ENCODE data around the gene IL19. TPM values are rescaled to one million over a fixed set of nuclear protein-coding genes. Genes with fewer than 3 reads are reported as not detected.

The IL19 gene
- total RNA-seq, 1 experiment from 2014 or later: not detected

DNA sequence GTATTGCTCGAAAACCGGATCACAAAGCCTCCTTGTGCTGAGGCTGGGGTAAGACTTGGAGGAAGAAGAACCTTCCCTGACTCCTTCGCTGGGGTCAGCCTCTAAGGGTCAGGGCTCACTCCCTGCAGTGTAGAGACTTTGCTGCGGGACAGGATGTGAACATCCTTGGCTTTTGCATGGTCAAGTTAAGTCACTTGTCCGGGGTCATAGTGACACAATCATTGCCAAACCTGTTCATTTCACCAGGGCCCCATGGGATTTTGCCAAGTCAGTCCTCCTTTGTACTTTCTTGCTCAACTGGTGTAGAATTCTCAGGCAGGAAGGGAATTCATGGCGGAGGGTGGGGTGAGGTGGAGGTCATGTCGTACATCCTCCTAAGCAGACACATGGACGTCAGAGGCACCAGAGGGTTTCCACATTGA lies 26.4 kb downstream of the IL19 start:
- Histone ChIP-seq H3K9me3 (ENCODE audit: insufficient read depth, low read depth) (no peaks in the 10 kb centered on the region), H3K27ac (no peak overlapping the region), H3K27me3 (ENCODE audit: insufficient read depth, low read depth) (no peaks in the 10 kb centered on the region), H3K36me3 (ENCODE audit: low read depth) (no peaks in the 10 kb centered on the region), H3F3A (ENCODE audit: insufficient read depth, low read depth) (no peaks in the 10 kb centered on the region), H3K4me2 (no peak overlapping the region), H3K4me1 (replicated peaks; ENCODE audit: insufficient read depth) (no peaks in the 10 kb centered on the region), H3K9me2 (ENCODE audit: insufficient read depth) (no peaks in the 10 kb centered on the region), H2AFZ (no peak overlapping the region), H3K79me2 (ENCODE audit: low read depth) (no peaks in the 10 kb centered on the region), H4K20me1 (ENCODE audit: insufficient read depth) (no peaks in the 10 kb centered on the region), H3K4me3 (no peak overlapping the region)
- BruUV-seq (replicated peaks): no TSS peak
- POLR2A ChIA-PET (ENCODE audit: unreplicated experiment): no interaction called here
- TF ChIP-seq EZH2 (IDR thresholded peaks at IDR 0.05; ENCODE audit: low read depth): no peak
- TF ChIP-seq, protein P1, sequence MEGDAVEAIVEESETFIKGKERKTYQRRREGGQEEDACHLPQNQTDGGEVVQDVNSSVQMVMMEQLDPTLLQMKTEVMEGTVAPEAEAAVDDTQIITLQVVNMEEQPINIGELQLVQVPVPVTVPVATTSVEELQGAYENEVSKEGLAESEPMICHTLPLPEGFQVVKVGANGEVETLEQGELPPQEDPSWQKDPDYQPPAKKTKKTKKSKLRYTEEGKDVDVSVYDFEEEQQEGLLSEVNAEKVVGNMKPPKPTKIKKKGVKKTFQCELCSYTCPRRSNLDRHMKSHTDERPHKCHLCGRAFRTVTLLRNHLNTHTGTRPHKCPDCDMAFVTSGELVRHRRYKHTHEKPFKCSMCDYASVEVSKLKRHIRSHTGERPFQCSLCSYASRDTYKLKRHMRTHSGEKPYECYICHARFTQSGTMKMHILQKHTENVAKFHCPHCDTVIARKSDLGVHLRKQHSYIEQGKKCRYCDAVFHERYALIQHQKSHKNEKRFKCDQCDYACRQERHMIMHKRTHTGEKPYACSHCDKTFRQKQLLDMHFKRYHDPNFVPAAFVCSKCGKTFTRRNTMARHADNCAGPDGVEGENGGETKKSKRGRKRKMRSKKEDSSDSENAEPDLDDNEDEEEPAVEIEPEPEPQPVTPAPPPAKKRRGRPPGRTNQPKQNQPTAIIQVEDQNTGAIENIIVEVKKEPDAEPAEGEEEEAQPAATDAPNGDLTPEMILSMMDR (conservative IDR thresholded peaks at IDR 0.05): no peak
- CTCF ChIA-PET: no interaction called here
- peak in 1 of 2 experiments; percentile 46 for DNase-seq
- intact Hi-C loops (cut with micrococcal nuclease; ENCODE audit: unreplicated experiment): no loop called here

DNA sequence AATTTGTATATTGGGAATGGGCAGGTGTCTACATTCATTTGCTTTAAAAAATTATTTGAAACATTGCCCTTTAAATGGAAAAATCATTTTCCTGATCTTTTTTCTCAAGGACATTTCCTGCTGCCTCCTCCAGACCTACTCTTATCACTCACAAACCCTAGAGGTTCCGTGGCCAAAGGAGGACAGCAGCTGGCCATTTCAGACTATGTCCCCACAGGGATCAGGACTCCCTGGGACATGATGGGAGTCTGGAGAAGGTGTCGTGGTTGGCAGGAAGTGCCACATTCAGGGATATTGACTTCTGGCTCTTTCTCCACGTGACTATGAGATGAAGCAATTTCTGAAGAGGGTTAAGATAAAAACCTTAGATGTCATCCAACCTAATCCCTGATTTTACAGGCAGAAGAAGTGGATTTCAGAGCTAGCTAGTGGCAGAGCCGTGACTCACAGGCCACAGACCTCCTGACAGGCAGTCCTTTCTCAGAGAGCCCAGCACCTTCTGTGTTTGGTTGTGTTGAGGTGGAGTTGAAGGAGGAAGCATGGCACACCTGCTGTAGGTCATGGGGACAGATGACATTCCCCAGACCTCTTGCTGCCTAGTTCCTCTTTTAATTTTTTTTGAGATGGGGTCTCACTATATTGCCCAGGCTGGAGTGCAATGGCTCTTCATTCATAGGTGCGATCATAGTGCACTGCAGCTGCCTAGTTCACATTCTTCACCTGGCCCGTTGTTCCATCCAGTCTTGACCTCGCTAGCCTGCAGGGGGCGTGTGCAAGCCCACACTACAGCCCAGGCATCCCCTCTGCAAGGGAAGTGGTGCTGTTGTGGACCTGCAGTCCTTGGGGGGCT lies 27.2 kb downstream of the IL19 start:
- Histone ChIP-seq H3F3A (ENCODE audit: insufficient read depth, low read depth) (no peaks in the 10 kb centered on the region), H3K9me3 (ENCODE audit: insufficient read depth, low read depth) (no peaks in the 10 kb centered on the region), H3K36me3 (ENCODE audit: low read depth) (no peaks in the 10 kb centered on the region), H3K27ac (no peak overlapping the region), H3K4me1 (replicated peaks; ENCODE audit: insufficient read depth) (no peaks in the 10 kb centered on the region), H3K27me3 (ENCODE audit: insufficient read depth, low read depth) (no peaks in the 10 kb centered on the region), H2AFZ (no peak overlapping the region), H3K4me3 (no peak overlapping the region), H3K9me2 (ENCODE audit: insufficient read depth) (no peaks in the 10 kb centered on the region), H4K20me1 (ENCODE audit: insufficient read depth) (no peaks in the 10 kb centered on the region), H3K79me2 (ENCODE audit: low read depth) (no peaks in the 10 kb centered on the region), H3K4me2 (no peak overlapping the region)
- intact Hi-C loops (cut with micrococcal nuclease; ENCODE audit: unreplicated experiment): no loop called here
- CTCF ChIA-PET: interaction anchor here (0.7 to 0.9 kb wide), 2 partner anchors 607 to 818 kb away, joined by 3 read pairs; no protein-coding TSS in a partner anchor
- POLR2A ChIA-PET (ENCODE audit: unreplicated experiment): no interaction called here
- peak in 1 of 2 experiments; percentile 28 for DNase-seq
- TF ChIP-seq, protein P1 (conservative IDR thresholded peaks at IDR 0.05): peak; percentile 57
- no peak for TF ChIP-seq EZH2 (IDR thresholded peaks at IDR 0.05; ENCODE audit: low read depth)
- no TSS peak for BruUV-seq (replicated peaks)

DNA sequence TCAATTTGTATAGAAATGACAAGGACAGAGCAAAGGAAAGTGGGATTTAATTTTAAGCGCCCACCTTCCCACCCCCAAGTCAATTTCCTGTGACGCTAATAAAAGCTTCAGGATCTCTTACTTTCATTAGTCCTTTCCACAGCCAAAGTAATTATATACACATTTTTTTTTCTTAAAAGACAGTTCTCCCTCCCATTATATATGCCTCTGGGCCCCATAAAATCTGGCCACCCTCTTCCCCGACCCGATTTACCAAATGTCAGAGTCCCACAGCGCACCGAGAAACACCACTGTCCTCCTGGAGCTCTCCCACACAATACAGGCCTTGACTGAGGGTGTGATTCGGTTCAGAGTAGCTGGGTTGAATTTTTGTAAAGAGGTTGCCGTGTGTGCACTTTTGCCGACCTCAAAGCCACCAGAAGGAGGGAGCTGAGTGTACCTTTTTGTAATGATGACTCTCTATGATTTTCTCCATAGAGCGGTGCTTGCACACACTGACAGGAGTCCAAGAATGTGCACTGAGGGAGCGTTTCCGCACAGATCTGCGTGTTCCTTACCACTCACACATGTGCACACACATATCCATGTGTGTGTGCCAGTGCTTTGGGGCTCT lies 27.9 kb downstream of the IL19 start:
- BruUV-seq (replicated peaks): no TSS peak
- Histone ChIP-seq H2AFZ (no peak overlapping the region), H3F3A (ENCODE audit: insufficient read depth, low read depth) (no peaks in the 10 kb centered on the region), H3K4me2 (no peak overlapping the region), H3K27ac (no peak overlapping the region), H3K79me2 (ENCODE audit: low read depth) (no peaks in the 10 kb centered on the region), H3K36me3 (ENCODE audit: low read depth) (no peaks in the 10 kb centered on the region), H3K4me1 (replicated peaks; ENCODE audit: insufficient read depth) (no peaks in the 10 kb centered on the region), H3K9me3 (ENCODE audit: insufficient read depth, low read depth) (no peaks in the 10 kb centered on the region), H3K9me2 (ENCODE audit: insufficient read depth) (no peaks in the 10 kb centered on the region), H3K4me3 (no peak overlapping the region), H3K27me3 (ENCODE audit: insufficient read depth, low read depth) (no peaks in the 10 kb centered on the region), H4K20me1 (ENCODE audit: insufficient read depth) (no peaks in the 10 kb centered on the region)
- intact Hi-C loops (cut with micrococcal nuclease; ENCODE audit: unreplicated experiment): no loop called here
- POLR2A ChIA-PET (ENCODE audit: unreplicated experiment): no interaction called here
- TF ChIP-seq, protein P1 (conservative IDR thresholded peaks at IDR 0.05): 0 out of 2 replicates have a peak, but pooled peaks have one; percentile 26
- no peak for TF ChIP-seq EZH2 (IDR thresholded peaks at IDR 0.05; ENCODE audit: low read depth)
- peak in 1 of 2 experiments; percentile 3 for DNase-seq
- CTCF ChIA-PET: interaction anchor here (0.7 to 0.9 kb wide), 2 partner anchors 606 to 818 kb away, joined by 3 read pairs; no protein-coding TSS in a partner anchor
